GM12878 (cell line): Measurements from ENCODE around the gene ESRP2. TPM values are rescaled to one million over a fixed set of nuclear protein-coding genes. Genes with fewer than 3 reads are reported as not detected.

Experiments
- ATAC-seq: fragments of 200-7000 bp; cut with Tn5 transposase; 3 replicates; pipeline ENCODE4 v1.9.1; 2020; ENCODE audit warnings: mild to moderate bottlenecking, moderate library complexity
- BruUV-seq: library from RNA; stranded (reverse); fragments of 400-500 nt; replicated peaks from 2 replicates; lab custom pipeline; 2021; lab: Mats Ljungman, UMichigan
- CTCF ChIA-PET: fragments of 300-600 bp; sonication (Branson Sonifier 250); formaldehyde crosslinking; extraction: SDS; loops from one replicate; lab custom pipeline; 2021; ENCODE audit warnings: inconsistent platforms; lab: Yijun Ruan, JAX
- POLR2A ChIA-PET: fragments of 350-600 bp; formaldehyde crosslinking; extraction: SDS; loops from one replicate; lab custom pipeline; 2021; ENCODE audit warnings: inconsistent platforms; lab: Charles Lee
- RAD21 ChIA-PET: fragments of 300-600 bp; sonication (Branson Sonifier 250); formaldehyde crosslinking; loops from one replicate; lab custom pipeline; 2023; ENCODE audit warnings: antibody characterized with exemption; ENCODE audit not compliant: unreplicated experiment; lab: Charles Lee
- SMC1A ChIA-PET: fragments of 300-600 bp; sonication (Branson Sonifier 250); formaldehyde crosslinking; loops from one replicate; lab custom pipeline; 2023; ENCODE audit not compliant: unreplicated experiment, uncharacterized antibody; lab: Charles Lee
- DNase-seq: peaks from one replicate; pipeline ENCODE4 v3.0.0-alpha.2; 2011; ENCODE audit warnings: low read depth, low spot score
- FAIRE-seq: peaks from 3 replicates; lab custom pipeline; 2011; peaks lifted over from hg19 to GRCh38; lab: Jason Lieb, UNC
- H2AFZ ChIP-seq: 2 replicates; pipeline ENCODE4 v1.6.0; 2011; ENCODE audit warnings: low read depth, low read length, control low read depth; ENCODE audit not compliant: control insufficient read depth
- H3K27ac ChIP-seq: 2 replicates; pipeline ENCODE4 v1.5.1; 2011; ENCODE audit warnings: control low read depth; ENCODE audit not compliant: control insufficient read depth, insufficient read depth
- H3K27me3 ChIP-seq, 2 experiments: replicated peaks in 1 of 2; 2 replicates each; pipeline versions ENCODE4 v1.6.0 to v1.6.1; 2011; ENCODE audit warnings: low read length in 1 of 2; ENCODE audit not compliant: control insufficient read depth in 2 of 2, insufficient read depth in 2 of 2
- H3K36me3 ChIP-seq, 2 experiments: 2 replicates each; pipeline ENCODE4 v1.5.1; 2011; ENCODE audit warnings: low read length in 1 of 2; ENCODE audit not compliant: control insufficient read depth in 2 of 2, insufficient read depth in 2 of 2
- H3K4me1 ChIP-seq: 2 replicates; pipeline ENCODE4 v1.6.1; 2011; ENCODE audit warnings: mild to moderate bottlenecking, low read length, moderate library complexity, mixed read lengths; ENCODE audit not compliant: control insufficient read depth, insufficient read depth
- H3K4me2 ChIP-seq: 2 replicates; pipeline ENCODE4 v1.6.0; 2011; ENCODE audit warnings: control low read depth; ENCODE audit not compliant: control insufficient read depth, insufficient read depth
- H3K4me3 ChIP-seq: fragments of 200-600 bp; sonication (generic); 2 replicates; pipeline ENCODE4 v1.5.1; 2016
- H3K79me2 ChIP-seq: 2 replicates; pipeline ENCODE4 v1.6.0; 2011; ENCODE audit warnings: low read length; ENCODE audit not compliant: control insufficient read depth, insufficient read depth
- H3K9ac ChIP-seq: 2 replicates; pipeline ENCODE4 v1.8.0; 2011; ENCODE audit warnings: low read length, control low read depth, mixed read lengths; ENCODE audit not compliant: control insufficient read depth, insufficient read depth
- H3K9me3 ChIP-seq: replicated peaks from 3 replicates; pipeline ENCODE4 v1.5.1; 2011; ENCODE audit warnings: mild to moderate bottlenecking, low read length; ENCODE audit not compliant: control insufficient read depth, insufficient read depth
- H4K20me1 ChIP-seq: 2 replicates; pipeline ENCODE4 v1.6.0; 2011; ENCODE audit not compliant: control insufficient read depth, insufficient read depth
- BCL11A ChIP-seq: IDR thresholded peaks from 2 replicates; pipeline ENCODE4 v1.6.1; 2011; ENCODE audit warnings: low read depth, low read length
- MTA2 ChIP-seq: fragments of 450-650 bp; IDR thresholded peaks from 2 replicates; pipeline ENCODE4 v1.6.1; 2016; ENCODE audit warnings: low read depth, mild to moderate bottlenecking, moderate library complexity
- RAD21 ChIP-seq: IDR thresholded peaks from 2 replicates; pipeline ENCODE4 v1.6.1; 2011; ENCODE audit warnings: mild to moderate bottlenecking, low read depth, low read length, moderate library complexity; ENCODE audit not compliant: insufficient read depth
- SMAD5 ChIP-seq: IDR thresholded peaks from 2 replicates; pipeline ENCODE4 v1.6.1; 2016; ENCODE audit warnings: antibody characterized with exemption, low read depth
- ZNF274 ChIP-seq: IDR thresholded peaks from one replicate; pipeline ENCODE4 v1.8.0; 2011; ENCODE audit not compliant: insufficient read length, insufficient read depth
- WGBS: methylation state at CpG from one replicate; pipeline ENCODE4 v1.1.6; 2016; ENCODE audit warnings: low lambda C conversion rate; ENCODE audit not compliant: insufficient replicate concordance, insufficient coverage; ENCODE audit errors: missing lambda C conversion rate; 5-methylcytosine and 5-hydroxymethylcytosine counted together
- in situ Hi-C: fragments of 300-500 bp; cut with MboI; formaldehyde crosslinking; loops from 9 replicates; pipeline ENCODE4 v1.14.3; 2018; ENCODE audit warnings: mixed read lengths
- intact Hi-C: fragments of 100-400 bp; cut with micrococcal nuclease; formaldehyde crosslinking; loops from one replicate; pipeline ENCODE4 v1.14.2; 2022; ENCODE audit not compliant: unreplicated experiment
- polyA plus RNA-seq, 11 experiments: library from polyadenylated mRNA; depleted of rRNA in 4 of 11; unstranded in 6 of 11; stranded (reverse) in 5 of 11; fragments of >200 nt; fragmentation: Nextera tagmentation in 4 of 11; fragmentation: Illumina TruSeq in 1 of 11; extraction: Ambion mirVana in 4 of 11; extraction: Trizol in 1 of 11; gene quantifications; 1 replicate in 1 of 11; 2 replicates in 10 of 11; pipeline versions ENCODE4 v1.2.1 to v1.2.3, GENCODE V29; 2011 to 2016; ENCODE audit warnings: inconsistent platforms in 2 of 11, missing spikeins in 2 of 11, low read depth in 1 of 11
- total RNA-seq, 4 experiments: library from RNA; depleted of rRNA in 3 of 4; stranded (reverse); fragments of >200 nt in 3 of 4; fragmentation: Illumina TruSeq in 1 of 4; extraction: Trizol in 1 of 4; gene quantifications; 2 replicates each; pipeline versions ENCODE4 v1.2.1 to v1.2.3, GENCODE V29; 2013 to 2021
- TF ChIP-seq, protein P1 (sequence below), 3 experiments: IDR thresholded peaks in 2 of 3; conservative IDR thresholded peaks in 1 of 3; 2 replicates each; pipeline ENCODE4 v1.5.1; 2011; ENCODE audit warnings: low read depth in 3 of 3, low read length in 3 of 3, mild to moderate bottlenecking in 3 of 3, control low read depth in 2 of 3, moderate library complexity in 2 of 3, inconsistent platforms in 1 of 3, mixed read lengths in 1 of 3; ENCODE audit not compliant: control insufficient read depth in 2 of 3, insufficient read depth in 1 of 3; ENCODE audit errors: extremely low read depth in 1 of 3

Gene ESRP2
- total and polyA plus RNA-seq, 10 of the 15 experiments (the other 5 are each of a cell fraction or from before 2014, with no cell fraction given) = 0.04 to 0.64 (median 0.08) TPM; not detected in 3

DNA sequence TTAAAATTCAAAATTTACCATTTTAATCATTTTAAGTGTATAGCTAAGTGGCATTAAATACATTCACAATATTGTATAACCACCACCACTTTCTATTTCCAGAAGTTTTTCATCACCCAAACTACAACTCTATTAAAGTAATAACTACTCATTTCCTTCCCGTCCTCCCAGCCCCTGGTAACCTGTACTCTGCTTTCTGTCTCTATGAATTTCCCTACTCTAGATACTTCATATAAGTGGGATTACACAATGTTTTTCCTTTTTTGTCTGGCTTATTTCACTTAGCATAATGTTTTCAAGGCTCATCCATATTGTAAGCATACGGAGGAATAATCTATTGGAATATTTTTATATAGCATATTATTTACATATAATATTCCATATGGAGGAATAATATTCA lies 29.7 kb downstream of the ESRP2 start:
- Histone ChIP-seq H3K27me3 (no peaks in the 10 kb centered on the region), H3K4me3 (no peak overlapping the region), H3K9me3 (no peaks in the 10 kb centered on the region), H3K36me3 (peaks cover 0 to 5% of the 10 kb centered on the region in 2 experiments; a peak in 3 of 4 replicates), H3K4me2 (no peak overlapping the region), H3K9ac (no peak overlapping the region), H4K20me1 (no peaks in the 10 kb centered on the region), H3K4me1 (peaks cover 3% of the 10 kb centered on the region), H3K79me2 (no peaks in the 10 kb centered on the region), H2AFZ (no peak overlapping the region), H3K27ac (no peak overlapping the region)
- FAIRE-seq (no peak), ATAC-seq (no peak), DNase-seq (no peak)
- ChIA-PET RAD21 (no interaction called here), SMC1A (interaction anchor here (0.8 to 1.4 kb wide), 2 partner anchors 13 to 87 kb away, joined by 4 read pairs; no protein-coding TSS in a partner anchor), CTCF (interaction anchor here (0.7 to 1.3 kb wide), 4 partner anchors 11 to 113 kb away, joined by 4 to 6 read pairs (median 4); no protein-coding TSS in a partner anchor), POLR2A (interaction anchor here (0.9 kb wide), 1 partner anchor 20 kb away, joined by 6 read pairs; no protein-coding TSS in a partner anchor)
- TF ChIP-seq BCL11A = no peak
- in situ Hi-C loops = no loop called here
- intact Hi-C loops = no loop called here
- WGBS = 98% methylated on average over 2 of the region's 2 CpGs
- no TSS peak for BruUV-seq

DNA sequence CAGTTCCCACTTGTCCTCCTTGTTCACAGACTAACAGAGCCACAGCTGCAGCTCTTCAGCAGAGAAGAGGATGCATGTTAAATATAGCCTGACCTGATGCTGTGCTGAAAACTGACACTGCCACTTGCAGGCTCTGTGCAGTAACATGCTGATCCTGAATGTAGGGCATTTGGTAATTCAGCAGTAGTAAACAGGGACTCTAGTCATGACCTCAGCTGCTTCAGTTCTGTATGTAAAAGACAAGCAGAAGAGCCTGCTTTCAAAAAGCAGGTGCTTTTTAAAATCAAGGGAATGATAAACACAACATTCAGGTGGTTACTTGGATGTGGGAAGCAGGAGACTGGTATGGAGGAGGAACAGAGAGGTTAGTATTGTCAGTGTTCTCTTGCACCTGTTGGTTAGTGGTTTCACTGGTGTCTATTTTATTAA lies 33.8 kb downstream of the ESRP2 start:
- no peaks in the 10 kb centered on the region for H4K20me1 ChIP-seq
- in situ Hi-C loops (no loop called here), intact Hi-C loops (no loop called here)
- H3K4me1 ChIP-seq = 0 out of 2 replicates have a peak, but pooled peaks cover 3% of the 10 kb centered on the region
- no peak overlapping the region for H3K27ac ChIP-seq
- SMC1A ChIA-PET = no interaction called here
- CTCF ChIA-PET = interaction anchor here (1.7 to 1.8 kb wide), 2 partner anchors 10 to 15 kb away, joined by 3 to 4 read pairs; no protein-coding TSS in a partner anchor
- ATAC-seq = no peak
- no peak for TF ChIP-seq SMAD5
- TF ChIP-seq, protein P1, sequence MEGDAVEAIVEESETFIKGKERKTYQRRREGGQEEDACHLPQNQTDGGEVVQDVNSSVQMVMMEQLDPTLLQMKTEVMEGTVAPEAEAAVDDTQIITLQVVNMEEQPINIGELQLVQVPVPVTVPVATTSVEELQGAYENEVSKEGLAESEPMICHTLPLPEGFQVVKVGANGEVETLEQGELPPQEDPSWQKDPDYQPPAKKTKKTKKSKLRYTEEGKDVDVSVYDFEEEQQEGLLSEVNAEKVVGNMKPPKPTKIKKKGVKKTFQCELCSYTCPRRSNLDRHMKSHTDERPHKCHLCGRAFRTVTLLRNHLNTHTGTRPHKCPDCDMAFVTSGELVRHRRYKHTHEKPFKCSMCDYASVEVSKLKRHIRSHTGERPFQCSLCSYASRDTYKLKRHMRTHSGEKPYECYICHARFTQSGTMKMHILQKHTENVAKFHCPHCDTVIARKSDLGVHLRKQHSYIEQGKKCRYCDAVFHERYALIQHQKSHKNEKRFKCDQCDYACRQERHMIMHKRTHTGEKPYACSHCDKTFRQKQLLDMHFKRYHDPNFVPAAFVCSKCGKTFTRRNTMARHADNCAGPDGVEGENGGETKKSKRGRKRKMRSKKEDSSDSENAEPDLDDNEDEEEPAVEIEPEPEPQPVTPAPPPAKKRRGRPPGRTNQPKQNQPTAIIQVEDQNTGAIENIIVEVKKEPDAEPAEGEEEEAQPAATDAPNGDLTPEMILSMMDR (IDR thresholded peaks at IDR 0.05 in 2 of 3, conservative IDR thresholded peaks at IDR 0.05 in 1 of 3; ENCODE audit: control insufficient read depth in 2 of 3, extremely low read depth in 1 of 3, insufficient read depth in 1 of 3, low read depth in 3 of 3, low read length in 3 of 3) = peak in 1 of 3 experiments; percentile 22; a peak in 2 of 6 replicates
- TF ChIP-seq MTA2 = no peak
- peak; percentile 18; the same call in 1 of the 2 replicates for TF ChIP-seq RAD21
- no peak for TF ChIP-seq ZNF274
- TF ChIP-seq, all 136 proteins: peak for 2
- no peaks in the 10 kb centered on the region for H3K9me3 ChIP-seq
- ChIA-PET RAD21 (interaction anchor here (1.2 kb wide), 1 partner anchor 108 kb away, joined by 3 read pairs; no protein-coding TSS in a partner anchor), POLR2A (no interaction called here)
- BruUV-seq = no TSS peak
- no peaks in the 10 kb centered on the region for H3K27me3 ChIP-seq
- peaks cover 0 to 3% of the 10 kb centered on the region in 2 experiments; a peak in 2 of 4 replicates for H3K36me3 ChIP-seq
- no peak for FAIRE-seq
- no peaks in the 10 kb centered on the region for H3K79me2 ChIP-seq
- no peak overlapping the region for H2AFZ ChIP-seq
- no peak for DNase-seq
- H3K4me2 ChIP-seq = no peak overlapping the region
- H3K4me3 ChIP-seq = no peak overlapping the region
- no peak overlapping the region for H3K9ac ChIP-seq
